Pancreas (tissue), 10 donors: ENCODE measurements around the gene CYB5RL. TPM values are rescaled to one million over a fixed set of nuclear protein-coding genes. Genes with fewer than 3 reads are reported as not detected.

Source experiments
- ATAC-seq, 4 donors: fragments of 200-7000 bp; cut with Tn5 transposase; one replicate each; pipeline versions ENCODE4 v1.8.0 to v1.9.1; 2020; ENCODE audit warnings: mild to moderate bottlenecking in 4 of 4, moderate library complexity in 4 of 4
- DNase-seq, 6 donors: peaks; one replicate each; pipeline ENCODE4 v3.0.0-alpha.2; 2020
- FAIRE-seq: peaks from 2 replicates; lab custom pipeline; 2012; peaks lifted over from hg19 to GRCh38; lab: Jason Lieb, UNC
- H3K27ac ChIP-seq, 4 donors: fragments of 200-600 bp; sonication (generic); 1 replicate in 3 of 4; 2 replicates in 1 of 4; pipeline versions ENCODE4 v1.5.0 to v1.8.0; 2020
- H3K27me3 ChIP-seq, 4 donors: fragments of 200-600 bp; one replicate each; pipeline ENCODE4 v1.8.0; 2021
- H3K36me3 ChIP-seq, 3 donors: fragments of 200-600 bp; sonication (generic) in 1 of 3; one replicate each; pipeline versions ENCODE4 v1.5.0 to v1.8.0; 2020 to 2021
- H3K4me1 ChIP-seq, 3 donors: fragments of 200-600 bp; one replicate each; pipeline ENCODE4 v1.8.0; 2021
- H3K4me3 ChIP-seq, 4 donors: fragments of 200-600 bp; sonication (generic) in 2 of 4; one replicate each; pipeline versions ENCODE4 v1.5.0 to v1.8.0; 2020 to 2021
- H3K9me3 ChIP-seq, 4 donors: fragments of 200-600 bp; one replicate each; pipeline ENCODE4 v1.8.0; 2021
- CTCF ChIP-seq, 4 donors: fragments of 200-600 bp; sonication (generic) in 3 of 4; IDR thresholded peaks; one replicate each; pipeline versions ENCODE4 v1.5.0 to v1.8.0; 2021; ENCODE audit warnings: antibody characterized with exemption in 4 of 4
- WGBS, 2 donors: extraction: QIAGEN DNeasy Blood & Tissue Kit; methylation state at CpG; one replicate each; pipeline ENCODE4 v1.1.7; 2013; 5-methylcytosine and 5-hydroxymethylcytosine counted together
- intact Hi-C, 3 donors: fragments of 100-400 bp; cut with DNase I; formaldehyde crosslinking; loops; one replicate each; pipeline versions ENCODE4 v1.11.1 to v1.14.2; 2022
- polyA plus RNA-seq, 2 donors: library from polyadenylated mRNA; stranded (reverse); fragments of 200-250 nt; gene quantifications; one replicate each; pipeline ENCODE4 v1.2.3, GENCODE V29; 2013
- total RNA-seq, 6 donors: library from RNA; stranded (reverse); fragmentation: NEBNext Ultra II Directional in 4 of 6; extraction: Animal tissue kit (Norgen Biotek cat#: 25700) in 4 of 6; gene quantifications; one replicate each; pipeline versions ENCODE4 v1.2.1 to v1.2.4, GENCODE V29; 2021 to 2023
- donor health status: healthy with polysubstance abuse.
- donor health status: DM: no; HTN: no; CAD: no; lungs with moderate emphysema.
- donor health status: DM: no; HTN: no; CAD: no.
- donor health status: control.
- donor health status: control.
- donor health status: Bipolar disorder and iron deficiency.
- donor health status: DM: yes; HTN: yes; CAD: no.
- donor health status: DM: no; HTN: no; CAD: no.
- donor health status: DM: no; HTN: no; CAD: no.
- donor health status: DM: yes; HTN: yes; CAD: no.

The CYB5RL gene
- total and polyA plus RNA-seq, 8 donors: 3.2 to 9.1 (median 4.3) TPM

- Histone ChIP-seq H3K9me3 (no peaks in the 10 kb centered on the region), H3K36me3 (no peaks in the 10 kb centered on the region), H3K27ac (no peak overlapping the region), H3K4me1 (peaks cover 10 to 15% (median 13%) of the 10 kb centered on the region in 3 donors), H3K4me3 (no peak overlapping the region), H3K27me3 (no peaks in the 10 kb centered on the region)
- ATAC-seq (no peak), DNase-seq (no peak), FAIRE-seq (no peak)
- intact Hi-C loops: no loop called here
- 82 to 95% methylated on average over 6 of the region's 6 CpGs for WGBS, 2 donors
- TF ChIP-seq CTCF (IDR thresholded peaks at IDR 0.05): no peak
Observed at GRCh38 chr1:54224233-54224632, 24.4 kb upstream of the CYB5RL start.

- Histone ChIP-seq H3K27ac (no peak overlapping the region), H3K4me1 (peaks cover 13 to 21% (median 16%) of the 10 kb centered on the region in 3 donors), H3K27me3 (no peaks in the 10 kb centered on the region), H3K9me3 (no peaks in the 10 kb centered on the region), H3K4me3 (no peak overlapping the region), H3K36me3 (no peaks in the 10 kb centered on the region)
- no peak for DNase-seq
- 91 to 92% methylated on average over 15 to 16 of the region's 16 CpGs for WGBS, 2 donors
- intact Hi-C loops: no loop called here
- no peak for FAIRE-seq
- no peak for ATAC-seq
- no peak for TF ChIP-seq CTCF (IDR thresholded peaks at IDR 0.05)
Observed at GRCh38 chr1:54223441-54224202, 23.8 kb upstream of the CYB5RL start.

GRCh38 chr1:54222711-54223110 lies 22.9 kb upstream of the CYB5RL start:
- H3K36me3 ChIP-seq: peaks cover 0 to 7% (median 3%) of the 10 kb centered on the region in 3 donors
- intact Hi-C loops: no loop called here

GRCh38 chr1:54221867-54222484 lies 22.1 kb upstream of the CYB5RL start:
- H3K27me3 ChIP-seq: no peaks in the 10 kb centered on the region
- no peak overlapping the region for H3K4me3 ChIP-seq
- H3K9me3 ChIP-seq: no peaks in the 10 kb centered on the region
- DNase-seq (no peak), FAIRE-seq (no peak), ATAC-seq (no peak)
- no peak overlapping the region for H3K27ac ChIP-seq
- peaks cover 9 to 17% (median 16%) of the 10 kb centered on the region in 3 donors for H3K4me1 ChIP-seq
- intact Hi-C loops: no loop called here
- no peak for TF ChIP-seq CTCF (IDR thresholded peaks at IDR 0.05)
- H3K36me3 ChIP-seq: peaks cover 0 to 15% (median 8%) of the 10 kb centered on the region in 3 donors
- 95 to 100% methylated on average over 6 to 7 of the region's 7 CpGs for WGBS, 2 donors

More at GRCh38 chr1:54222711-54223110, 22.9 kb upstream of the CYB5RL start:
- H3K4me3 ChIP-seq: no peak overlapping the region
- ATAC-seq: no peak
- H3K4me1 ChIP-seq: peaks cover 13 to 20% (median 17%) of the 10 kb centered on the region in 3 donors
- no peak for TF ChIP-seq CTCF (IDR thresholded peaks at IDR 0.05)
- no peaks in the 10 kb centered on the region for H3K9me3 ChIP-seq
- no peak overlapping the region for H3K27ac ChIP-seq
- 75 to 81% methylated on average over 6 of the region's 6 CpGs for WGBS, 2 donors
- DNase-seq: no peak
- no peak for FAIRE-seq
- no peaks in the 10 kb centered on the region for H3K27me3 ChIP-seq
